GM18505 (cell line): ENCODE data around the gene COL11A1.
"Not testable (repeated sequence)": the region's sequence is repeated elsewhere in the genome, so short reads cannot be mapped to it uniquely, and the experiment has no call there.

ENCODE experiments used
- ATAC-seq: cut with Tn5 transposase; IDR thresholded peaks from one replicate; pipeline ENCODE4 v1.9.1; 2021; ENCODE audit not compliant: unreplicated experiment
- POLR2A ChIP-seq: IDR thresholded peaks from 4 replicates; pipeline ENCODE4 v1.6.1; 2011; ENCODE audit warnings: borderline replicate concordance; ENCODE audit not compliant: insufficient read depth, insufficient read length; ENCODE audit errors: extremely low read depth

The COL11A1 gene

GRCh38 chr1:102937401-102937800, 170.9 kb downstream of the COL11A1 start:
- no peak for ATAC-seq
- TF ChIP-seq POLR2A: no peak

GRCh38 chr1:102933362-102933761, 175.0 kb downstream of the COL11A1 start:
- not testable (repeated sequence) for ATAC-seq

- no peak for ATAC-seq
- TF ChIP-seq POLR2A: no peak
These were observed 188.7 kb downstream of the COL11A1 start for GRCh38 chr1:102919659-102920058.

- no peak for ATAC-seq
- no peak for TF ChIP-seq POLR2A
These were observed 206.3 kb downstream of the COL11A1 start for GRCh38 chr1:102901996-102902395.

- no peak for ATAC-seq
- TF ChIP-seq POLR2A: no peak
These were observed 208.4 kb downstream of the COL11A1 start for GRCh38 chr1:102899935-102900334.

GRCh38 chr1:102897557-102897956, 210.8 kb downstream of the COL11A1 start:
- TF ChIP-seq POLR2A: no peak
- ATAC-seq: no peak

- ATAC-seq: no peak
- no peak for TF ChIP-seq POLR2A
These were observed 211.6 kb downstream of the COL11A1 start for GRCh38 chr1:102896771-102897170.

GRCh38 chr1:102896286-102896685, 212.0 kb downstream of the COL11A1 start:
- no peak for TF ChIP-seq POLR2A
- no peak for ATAC-seq

- ATAC-seq: no peak
- TF ChIP-seq POLR2A: no peak
These were observed 216.3 kb downstream of the COL11A1 start for GRCh38 chr1:102891868-102892625.

GRCh38 chr1:102886638-102887037, 221.7 kb downstream of the COL11A1 start:
- TF ChIP-seq POLR2A: no peak
- no peak for ATAC-seq

- no peak for TF ChIP-seq POLR2A
- no peak for ATAC-seq
These were observed 224.1 kb downstream of the COL11A1 start for GRCh38 chr1:102884238-102884637.

GRCh38 chr1:102879439-102879993, 228.8 kb downstream of the COL11A1 start:
- no peak for ATAC-seq
- no peak for TF ChIP-seq POLR2A

- TF ChIP-seq POLR2A: no peak
- no peak for ATAC-seq
These were observed 232.6 kb downstream of the COL11A1 start for GRCh38 chr1:102875756-102876155.

GRCh38 chr1:102872526-102872925, 235.8 kb downstream of the COL11A1 start:
- no peak for ATAC-seq
- no peak for TF ChIP-seq POLR2A
